ENCODE data around the gene CLIC3.
A peak's percentile ranks its signal among the peaks of the same experiment; 100 is the strongest.

The CLIC3 gene

DNA sequence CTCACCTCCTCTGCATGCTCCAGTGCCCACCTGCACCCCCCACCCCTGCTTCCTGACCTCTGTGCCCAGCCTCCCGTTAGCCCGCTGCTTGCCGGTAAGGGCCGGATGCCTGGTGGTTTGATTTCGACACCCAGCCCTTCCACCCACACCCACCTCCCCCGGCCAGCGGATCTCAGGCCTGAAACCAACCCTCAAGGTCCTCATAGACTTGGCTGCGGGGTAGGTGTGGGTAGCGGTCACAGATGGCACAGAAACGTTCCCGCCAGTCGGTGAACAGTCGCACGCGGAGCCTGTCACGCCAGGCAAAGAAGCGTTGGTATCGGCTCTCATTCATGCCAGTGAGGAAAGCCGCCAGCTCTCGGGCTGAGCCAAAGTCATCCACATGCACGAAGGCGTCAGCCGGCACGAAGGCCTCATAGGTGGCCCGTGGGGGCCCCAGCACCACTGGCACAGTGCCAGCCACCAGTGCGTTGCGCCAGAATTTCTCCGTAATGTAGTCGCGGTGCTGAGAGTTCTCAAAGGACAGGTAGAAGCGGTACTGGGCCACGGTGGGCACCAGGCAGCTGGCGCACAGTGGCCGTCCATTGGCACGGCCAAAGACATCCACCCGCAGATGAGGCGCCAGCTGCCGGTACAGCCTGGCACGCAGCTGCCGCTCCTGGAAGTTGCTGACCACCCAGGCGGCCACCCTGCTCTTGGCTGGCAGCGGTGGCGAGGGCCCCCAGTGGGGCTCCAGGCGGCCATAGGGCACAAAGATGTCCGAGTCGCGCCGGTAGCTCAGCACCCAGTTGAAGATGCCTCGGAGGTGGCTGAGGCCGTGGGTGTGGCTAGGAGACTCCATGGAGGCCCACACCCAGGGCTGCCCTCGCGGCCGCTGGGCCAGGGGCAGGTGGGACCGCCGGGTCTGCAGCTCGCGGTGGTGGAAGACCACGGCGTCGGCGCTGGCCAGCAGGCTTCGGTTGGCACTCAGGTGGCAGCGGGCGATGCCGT, 34.5 kb upstream of the CLIC3 start:
- no peak for DNase-seq

DNA sequence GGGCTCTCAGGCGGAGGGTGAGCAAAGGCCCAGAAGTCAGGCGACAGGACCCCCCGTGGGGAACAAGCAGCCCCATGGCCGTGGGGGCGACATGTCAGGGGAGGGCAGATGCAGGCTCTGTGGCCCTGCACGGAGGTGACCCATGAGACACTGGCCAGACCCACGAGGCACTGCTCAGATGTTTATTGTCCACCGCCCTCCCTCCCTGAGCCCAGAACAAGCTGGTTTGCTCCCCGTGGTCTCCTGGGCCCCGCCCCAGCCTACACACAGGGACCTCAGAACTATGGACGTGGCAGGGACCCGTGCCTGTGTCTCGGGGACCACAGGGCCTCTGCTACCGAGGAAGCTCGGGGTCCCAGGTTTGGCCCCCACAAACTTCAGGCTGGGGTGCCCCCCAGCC, 33.6 kb upstream of the CLIC3 start:
- no peak for DNase-seq

DNA sequence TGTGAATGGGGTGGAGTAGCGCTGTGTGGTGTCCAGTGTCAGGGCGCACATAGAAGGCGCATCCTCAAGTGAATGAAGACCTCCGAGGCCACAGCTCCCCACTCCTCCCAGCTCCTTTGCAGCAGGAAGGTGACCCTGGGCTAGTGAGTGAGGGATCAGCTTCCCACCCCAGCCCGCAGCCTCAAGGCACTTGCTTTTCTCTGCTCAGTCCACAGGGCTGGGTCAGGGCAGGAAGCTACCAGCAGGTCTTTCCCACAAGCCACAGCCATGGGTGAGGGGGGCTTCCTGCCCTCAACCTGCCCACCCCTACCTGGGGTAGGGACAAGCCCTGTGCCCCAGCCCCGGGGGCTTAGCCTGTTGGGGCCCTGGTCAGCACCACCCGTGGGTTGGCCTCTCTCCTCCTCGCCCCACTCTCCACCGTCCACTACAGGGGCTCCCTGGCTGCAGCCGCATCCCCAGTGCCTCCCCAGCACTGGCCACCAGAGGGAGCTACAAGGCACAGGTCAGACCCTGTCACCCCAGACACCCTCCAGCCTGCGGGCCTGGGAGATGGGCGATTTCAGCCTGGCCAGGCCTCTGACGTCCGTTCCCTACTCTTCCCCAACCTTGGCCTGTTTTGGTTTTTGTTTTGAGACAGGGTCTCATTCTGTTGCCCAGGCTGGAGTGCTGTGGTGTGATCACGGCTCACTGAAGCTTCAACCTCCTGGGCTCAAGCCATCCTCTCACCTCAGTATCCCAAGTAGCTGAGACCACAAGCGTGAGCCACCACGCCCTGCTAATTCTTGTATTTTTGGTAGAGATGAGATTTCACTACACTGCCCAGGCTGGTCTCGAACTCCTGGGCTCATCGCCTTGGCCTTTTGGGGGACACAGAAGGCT, 32.9 kb upstream of the CLIC3 start:
- DNase-seq, result peak; percentile 48

DNA sequence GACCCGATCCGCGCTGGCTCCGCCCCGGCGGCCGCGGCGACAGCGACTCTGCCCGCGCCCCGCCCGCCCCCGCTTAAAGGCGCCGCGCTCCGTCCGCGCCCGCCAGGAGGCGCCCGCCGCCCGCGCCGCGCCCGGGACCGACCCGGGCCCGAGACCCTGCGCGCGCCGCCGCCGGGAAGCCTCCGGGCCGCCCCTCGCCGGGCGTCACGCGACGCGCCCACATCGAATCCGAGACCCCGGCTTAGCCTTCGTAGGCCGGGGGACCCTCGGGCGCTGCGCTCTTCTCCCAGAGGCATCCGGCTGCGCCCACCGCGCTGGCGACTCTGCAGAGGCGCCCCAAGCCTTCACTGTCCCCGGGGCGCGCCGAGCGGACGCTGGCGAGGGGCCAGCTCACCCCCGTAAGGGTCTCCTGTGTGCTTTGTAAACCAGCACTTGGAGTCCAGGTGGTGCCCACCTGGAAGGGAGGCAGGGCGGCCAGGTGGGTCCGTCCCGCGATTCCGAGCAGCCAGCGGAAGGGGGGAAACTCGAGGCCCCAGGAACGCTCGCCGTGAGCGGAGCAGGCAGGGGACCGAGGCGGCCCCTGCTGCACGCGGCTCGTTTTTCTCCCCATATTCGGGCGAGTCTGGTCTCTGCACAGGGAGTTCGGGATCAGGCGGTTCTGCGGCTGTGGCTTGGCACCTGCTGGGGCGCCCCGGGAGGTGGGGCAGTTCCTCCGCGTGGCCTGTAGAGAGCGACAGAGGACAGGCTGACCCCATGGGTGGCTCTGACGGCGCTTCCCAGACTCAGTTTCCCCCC, 32.1 kb upstream of the CLIC3 start:
- peak; percentile 37 for DNase-seq

DNA sequence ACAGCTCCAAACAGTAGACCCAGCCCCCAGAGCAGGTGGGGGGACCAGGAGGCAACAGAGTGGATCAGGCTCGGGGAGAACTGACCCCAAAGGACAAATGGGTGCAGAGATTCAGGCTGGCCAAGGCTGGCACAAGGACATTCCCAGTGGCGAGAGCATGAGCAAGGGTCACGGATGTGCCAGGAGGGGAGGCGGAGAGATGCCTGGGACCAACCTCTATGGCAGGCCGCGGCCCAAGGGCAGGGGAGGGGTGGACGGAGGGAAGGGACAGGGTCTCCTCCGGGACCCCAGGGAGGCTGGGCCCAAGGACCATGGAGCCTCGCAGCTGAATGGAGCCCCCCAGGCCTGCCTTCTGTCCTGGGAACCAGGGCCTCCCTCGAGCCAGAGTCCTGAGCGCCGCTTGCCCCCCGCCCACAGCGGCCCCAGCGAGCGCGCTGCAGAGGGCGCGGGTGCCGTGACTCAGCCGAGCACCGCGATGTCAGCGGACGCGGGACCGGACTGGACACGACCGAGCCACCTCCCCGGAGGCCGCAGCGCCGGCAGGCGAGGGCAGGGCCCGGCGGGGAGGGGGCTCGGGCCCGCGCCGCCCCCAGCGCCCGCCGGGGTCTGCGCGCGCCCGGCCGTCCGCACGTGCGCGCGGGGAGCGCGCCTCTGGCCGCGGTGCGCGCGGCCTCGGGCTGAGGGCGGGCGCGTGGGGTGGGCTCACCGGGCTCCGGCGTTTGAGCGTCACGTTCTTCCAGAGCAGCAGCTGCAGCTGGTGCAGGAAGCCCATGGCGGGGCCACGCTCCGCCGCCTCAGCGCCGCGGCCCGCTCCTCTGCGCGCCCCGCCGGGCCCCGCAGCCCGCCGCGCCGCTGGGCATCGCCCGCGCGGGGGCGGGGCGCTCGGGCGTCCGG, 31.2 kb upstream of the CLIC3 start, which contains the start of gene ABCA2:
Gene ABCA2, minus strand, starts transcription at position 869 of the 894 bp plus-strand sequence. Its CDS starts 97 bp downstream, at position 772.
- no peak for DNase-seq

DNA sequence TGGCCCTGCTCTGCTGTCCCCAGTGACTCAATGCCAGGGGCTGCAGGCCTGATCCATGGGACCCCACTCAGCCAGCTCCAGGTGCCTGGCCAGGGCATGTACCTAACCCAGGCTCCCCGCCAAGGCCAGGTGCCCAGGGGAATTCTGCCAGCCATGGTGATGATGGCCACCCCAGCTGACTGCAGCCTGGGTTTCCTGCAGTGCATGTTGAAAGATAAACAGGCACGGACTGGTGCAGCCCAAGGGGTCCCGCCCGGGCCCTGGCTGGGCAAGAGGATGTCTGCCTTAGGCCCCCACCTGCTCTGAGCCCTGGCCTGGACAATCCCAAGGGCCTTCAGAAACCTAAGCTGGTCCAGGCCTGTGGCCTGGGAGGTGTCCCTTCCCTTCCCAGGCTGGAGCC, 30.5 kb upstream of the CLIC3 start:
- no peak for DNase-seq

DNA sequence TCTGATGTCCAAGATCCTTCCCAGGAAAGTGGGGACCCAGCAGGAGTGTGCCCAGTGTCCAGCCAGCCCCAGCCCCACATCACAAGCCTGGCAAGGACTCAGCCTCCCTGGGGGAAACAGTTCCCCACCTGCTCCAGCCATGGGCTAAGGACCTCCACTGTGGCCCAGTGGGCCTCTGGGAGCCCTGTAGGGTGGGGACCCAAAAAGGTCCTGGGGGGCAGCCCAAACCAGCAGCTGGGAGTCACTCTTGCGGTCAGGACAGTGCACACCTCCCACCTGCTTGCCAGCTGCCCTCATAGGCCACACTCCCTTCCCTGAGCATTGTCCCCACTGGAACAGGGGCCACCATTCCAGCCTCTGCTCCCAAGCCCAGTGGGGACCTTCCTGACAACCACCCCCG, 30.0 kb upstream of the CLIC3 start:
- no peak for DNase-seq

DNA sequence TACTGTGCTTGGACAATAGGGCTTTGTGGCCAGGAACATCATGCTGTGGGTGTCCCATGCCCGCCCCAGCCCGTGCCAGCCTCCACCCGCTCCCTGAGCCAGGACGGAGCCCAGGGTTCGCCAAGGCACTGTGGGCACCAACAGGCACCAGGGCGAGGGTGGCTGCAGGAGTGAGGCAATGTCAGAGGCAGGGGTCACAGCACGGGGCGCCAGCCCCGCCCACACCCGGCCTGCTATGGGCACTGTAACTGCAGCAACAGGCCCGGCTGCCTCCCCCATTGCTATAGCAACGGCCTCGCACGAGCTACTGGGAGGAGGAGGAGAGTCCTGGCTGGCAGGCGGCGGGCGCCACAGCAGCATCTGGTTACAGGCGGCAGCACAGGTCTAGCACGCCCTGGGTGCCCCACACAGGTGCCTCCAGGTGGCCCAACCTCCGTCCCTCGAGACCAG, 29.2 kb upstream of the CLIC3 start:
- peak; percentile 93 for DNase-seq

DNA sequence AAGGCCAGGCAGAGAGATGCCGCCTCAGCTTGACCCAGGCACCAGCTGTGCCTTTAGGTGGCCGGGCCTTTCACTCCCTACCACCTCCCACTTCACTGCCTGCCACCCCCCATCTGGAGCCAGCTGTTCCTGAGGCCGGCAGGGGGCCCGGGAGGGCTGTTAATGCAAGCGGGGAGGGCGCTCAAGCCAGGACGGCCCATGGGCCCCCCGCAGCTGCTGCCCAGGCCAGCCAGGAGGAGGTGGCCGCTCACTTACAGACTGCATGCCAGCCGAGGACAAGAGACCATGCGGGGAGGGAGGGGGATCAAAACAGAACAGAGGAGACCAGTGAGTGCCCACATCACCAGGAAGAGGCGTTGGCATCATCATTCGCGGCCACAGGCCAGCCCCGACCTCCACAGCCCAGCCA, 27.2 kb upstream of the CLIC3 start:
- no peak for DNase-seq

DNA sequence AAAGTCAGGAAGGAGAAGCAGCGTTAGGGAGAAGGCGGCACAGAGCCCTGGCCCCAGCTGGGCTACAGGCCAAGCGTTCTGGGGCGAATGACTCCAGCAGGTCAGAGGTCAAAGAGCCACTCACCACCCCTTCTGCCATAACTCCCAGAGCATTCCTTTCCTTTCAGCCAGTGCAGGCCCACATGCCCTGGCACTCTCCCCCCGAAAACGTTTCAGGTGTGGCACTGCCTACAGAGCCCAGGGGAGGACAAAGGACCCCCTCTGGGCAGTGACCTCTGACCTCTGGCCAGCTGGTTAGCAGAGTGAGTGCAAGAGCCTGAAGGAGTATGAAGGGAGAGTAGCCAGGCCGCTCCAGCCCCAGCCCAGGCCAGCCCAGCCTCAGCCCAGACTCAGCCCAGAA, 26.8 kb upstream of the CLIC3 start:
- no peak for DNase-seq

DNA sequence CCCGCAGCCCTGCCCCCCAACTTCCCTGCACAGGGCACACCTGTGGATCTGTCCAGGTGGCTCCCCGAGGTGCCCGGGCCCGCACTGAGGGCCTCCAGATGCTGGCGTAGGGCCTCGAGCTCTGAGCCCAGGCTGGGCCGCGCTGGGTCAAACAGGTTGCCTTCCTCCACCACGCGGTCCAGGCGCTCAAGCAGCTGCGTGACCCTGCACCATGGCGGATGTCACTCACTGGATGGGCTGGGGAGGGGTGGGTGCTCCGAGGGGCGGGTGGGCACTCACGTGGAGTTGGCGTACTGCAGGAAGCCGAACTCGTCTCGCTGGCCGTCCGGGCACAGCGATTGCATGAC, 26.3 kb upstream of the CLIC3 start:
- DNase-seq, result no peak

DNA sequence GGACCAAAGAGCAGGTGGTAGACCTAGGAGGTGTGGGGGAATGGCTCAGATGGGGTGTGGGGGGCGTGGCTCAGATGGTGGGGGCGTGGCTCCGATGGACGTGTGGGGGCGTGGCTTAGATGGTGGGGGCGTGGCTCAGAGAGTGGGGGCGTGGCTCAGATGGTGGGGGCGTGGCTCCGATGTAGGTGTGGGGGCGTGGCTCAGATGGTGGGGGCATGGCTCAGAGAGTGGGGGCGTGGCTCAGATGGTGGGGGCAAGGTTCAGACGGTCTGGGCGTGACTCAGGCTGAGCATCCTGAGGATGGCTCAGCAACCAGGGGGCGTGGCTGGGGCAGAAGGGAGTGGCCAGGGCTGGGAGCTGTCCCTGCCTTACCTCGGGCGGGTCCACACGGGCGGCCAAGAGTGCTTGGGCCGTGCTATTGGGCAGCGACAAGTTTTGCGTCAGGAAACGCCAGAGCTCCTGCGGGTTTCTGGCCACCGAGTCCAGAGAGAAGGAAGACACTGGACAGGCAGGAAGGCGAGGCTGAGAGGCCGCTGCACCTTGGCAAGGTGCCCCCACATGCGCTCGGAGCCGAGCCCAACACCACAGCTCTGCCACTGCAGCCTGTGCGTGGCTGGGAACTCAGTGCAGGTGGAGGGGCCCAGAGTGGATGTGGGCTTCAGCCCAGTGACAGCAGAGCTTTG, 25.8 kb upstream of the CLIC3 start:
- DNase-seq, result no peak

DNA sequence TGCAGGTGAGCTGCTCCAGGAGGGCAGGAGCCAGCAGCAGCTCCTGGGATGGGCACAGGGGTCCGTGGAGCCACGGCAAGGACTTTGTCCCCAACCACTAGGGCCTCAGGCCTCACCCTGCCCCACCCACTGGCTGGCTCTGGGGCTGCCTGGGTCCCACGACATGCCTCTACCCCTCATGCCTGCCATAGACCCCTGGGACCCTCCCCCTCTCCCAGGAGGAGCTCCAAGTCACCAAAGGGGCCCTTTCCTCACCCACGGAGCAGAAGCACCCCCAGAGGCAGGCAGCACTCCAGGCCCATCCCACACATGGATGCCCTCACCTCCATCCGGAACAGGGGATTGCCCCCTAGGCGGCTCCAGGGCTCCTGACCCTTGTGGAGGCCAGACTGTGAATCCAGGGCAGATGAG, 25.2 kb upstream of the CLIC3 start:
- DNase-seq, result no peak

DNA sequence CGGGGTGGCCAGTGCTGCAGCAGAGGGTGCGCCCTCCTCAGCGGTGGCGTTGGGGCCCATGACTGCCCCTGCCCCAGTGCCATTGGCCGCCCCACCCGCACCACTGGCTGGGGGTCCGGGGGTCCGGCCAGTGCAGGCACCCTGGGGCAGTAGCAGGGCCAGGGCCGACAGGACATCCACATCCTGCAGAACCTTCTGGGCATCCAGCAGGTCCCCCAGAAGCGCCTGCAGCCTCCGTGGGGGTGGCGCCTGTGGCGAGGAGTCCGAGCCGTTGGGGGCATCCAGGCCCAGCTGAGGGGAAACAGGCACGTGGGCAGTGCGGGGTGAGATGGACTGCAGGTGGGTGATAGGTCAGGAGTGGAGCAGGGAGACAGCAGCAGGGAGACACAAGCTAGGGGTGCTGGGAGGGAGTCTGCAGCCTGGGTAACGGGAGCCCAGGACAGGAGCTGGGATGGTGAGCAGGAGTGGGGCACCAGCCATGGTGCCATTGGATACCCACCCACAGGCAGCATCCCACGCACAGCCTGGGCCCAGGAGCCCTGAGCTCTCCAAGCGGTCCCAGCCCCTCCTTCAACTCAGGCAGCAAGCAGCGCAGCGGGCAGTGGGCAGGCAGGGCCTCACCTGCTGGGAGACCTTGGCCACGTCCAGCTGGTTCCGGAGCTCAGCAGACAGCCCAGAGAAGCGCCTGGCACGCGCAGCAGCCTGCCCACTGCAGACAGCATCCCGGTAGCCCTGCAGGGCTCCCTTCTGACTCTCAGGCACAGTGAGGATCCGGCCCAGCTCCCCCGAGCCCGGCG, 24.6 kb upstream of the CLIC3 start:
- DNase-seq, result no peak

DNA sequence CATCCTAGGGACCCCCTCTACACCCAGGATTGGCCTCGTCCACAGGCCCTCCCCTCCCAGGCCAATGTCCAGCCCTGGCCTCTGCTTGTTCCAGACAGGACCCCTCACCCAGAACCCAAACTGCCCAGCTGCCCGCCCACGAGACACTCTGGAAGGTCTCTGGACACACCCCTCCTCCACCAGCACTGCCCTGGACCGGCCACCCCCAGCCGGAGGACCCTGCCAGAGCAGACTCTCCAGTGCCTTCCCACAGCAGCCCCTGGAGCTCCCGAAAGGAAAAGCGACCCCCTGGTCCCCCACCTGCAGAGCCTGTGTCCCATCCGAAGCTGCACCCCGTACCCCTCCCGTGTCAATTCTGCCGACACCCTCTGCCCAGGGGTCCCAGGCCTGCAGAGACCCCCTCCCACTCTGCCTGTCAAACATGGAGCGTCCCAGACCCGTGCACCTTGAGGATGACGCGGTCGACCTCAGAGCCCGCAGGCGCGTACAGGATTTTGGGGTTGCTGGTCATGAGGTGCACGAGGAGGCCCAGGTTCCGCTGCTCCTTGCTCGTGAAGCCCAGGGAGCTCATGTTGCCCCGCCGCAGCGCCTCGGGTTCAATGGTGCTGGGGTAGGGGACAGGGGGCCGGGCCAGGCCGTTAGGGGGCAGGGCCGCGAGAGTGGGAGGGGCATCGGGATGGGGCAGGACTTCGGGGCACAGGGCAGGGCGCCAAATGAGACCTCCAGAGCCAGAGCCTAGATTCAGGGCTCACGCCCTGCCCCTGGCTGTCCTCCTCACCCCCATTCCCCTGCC, 23.7 kb upstream of the CLIC3 start:
- DNase-seq, result no peak

DNA sequence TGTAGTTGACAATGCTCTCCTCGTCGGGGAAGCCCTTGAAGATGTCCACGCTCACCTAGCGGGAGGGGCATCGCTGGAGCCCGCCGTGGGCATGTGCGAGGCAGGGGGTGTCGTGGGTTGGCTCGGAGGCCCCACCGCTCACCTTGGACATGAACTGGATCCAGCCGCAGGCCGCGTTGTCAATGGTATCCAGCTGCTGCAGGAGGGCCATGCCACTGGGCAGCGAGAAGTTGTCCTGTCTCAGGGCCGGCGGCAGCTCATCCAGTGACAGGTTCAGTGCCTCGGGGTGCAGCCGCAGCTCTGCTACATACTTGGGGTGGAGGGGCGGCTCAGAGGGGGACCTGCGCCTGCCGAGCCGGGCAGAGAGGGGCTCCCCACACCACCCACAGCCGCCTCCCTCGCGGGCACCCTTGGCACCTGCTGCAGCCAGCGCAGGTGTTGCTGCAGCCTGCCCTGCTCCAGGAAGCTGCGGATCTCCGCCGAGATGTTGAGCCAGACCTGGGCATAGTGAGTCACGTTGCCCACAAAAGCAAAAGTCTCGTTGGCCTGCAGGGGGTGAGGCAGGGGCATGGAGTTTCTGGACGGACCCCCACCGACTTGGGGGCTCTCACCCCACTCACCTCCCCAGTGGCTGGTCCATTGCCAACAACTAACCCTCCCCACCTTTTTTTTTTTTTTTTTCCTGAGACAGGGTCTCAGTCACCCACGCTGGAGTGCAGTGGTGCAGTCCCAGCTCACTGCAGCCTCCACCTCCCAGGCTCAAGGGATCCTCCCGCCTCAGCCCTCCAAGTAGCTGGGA, 22.6 kb upstream of the CLIC3 start:
- no peak for DNase-seq

DNA sequence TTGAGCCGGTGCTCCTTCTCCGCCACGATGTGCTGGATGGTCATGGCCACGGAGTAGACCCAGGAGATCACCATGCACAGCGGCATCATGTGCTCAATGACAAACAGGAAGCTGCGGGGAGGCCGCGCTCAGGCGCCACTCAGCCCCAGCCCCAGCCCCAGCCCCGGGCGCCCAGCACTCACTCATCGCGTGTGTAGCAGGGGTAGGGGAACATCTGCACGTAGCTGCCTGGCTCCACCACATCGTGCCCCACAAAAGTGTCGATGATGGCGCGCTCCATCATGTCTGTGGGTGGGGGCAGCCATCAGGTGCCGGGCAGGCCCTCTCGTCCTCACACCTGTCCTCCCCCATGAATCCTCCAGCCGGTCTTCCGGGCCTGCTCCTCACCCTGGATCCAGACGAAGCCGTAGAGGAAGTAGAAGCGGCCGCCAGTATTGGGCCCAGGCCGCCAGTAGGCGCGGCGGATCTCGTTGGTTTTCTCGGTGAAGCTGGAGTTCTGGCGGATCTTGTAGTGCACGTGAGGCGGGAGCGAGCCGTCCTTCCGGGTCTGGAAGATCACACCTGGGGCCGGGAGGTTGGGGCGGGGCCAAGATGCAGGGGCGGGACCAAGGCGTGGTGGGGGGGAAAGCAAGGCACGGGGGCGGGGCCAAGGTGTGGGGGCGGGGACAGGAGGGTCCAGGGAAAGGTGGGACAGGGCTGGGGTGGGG, 21.6 kb upstream of the CLIC3 start:
- no peak for DNase-seq

DNA sequence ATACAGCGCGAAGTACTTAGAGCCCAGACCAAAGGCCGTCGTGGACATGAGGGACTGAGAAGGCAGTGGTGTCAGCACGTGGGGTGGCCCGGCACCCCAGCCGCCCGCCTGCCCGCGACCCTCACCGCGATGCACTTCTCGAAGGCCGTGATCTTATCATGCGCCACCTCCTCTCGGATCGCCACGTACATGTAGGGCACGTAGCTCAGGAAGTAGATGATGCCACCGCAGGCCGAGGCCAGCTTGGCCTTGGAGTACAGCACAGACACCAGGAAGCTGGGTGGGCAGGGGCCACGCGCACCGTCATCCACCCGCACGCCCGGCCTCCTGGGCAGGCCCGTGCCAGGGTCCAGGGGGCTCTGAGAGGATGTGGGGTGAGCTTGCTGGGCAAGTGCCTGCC, 20.7 kb upstream of the CLIC3 start:
- no peak for DNase-seq
